Endothelial cell (in vitro differentiated cells): ENCODE results near the gene LCN10. TPM values are rescaled to one million over a fixed set of nuclear protein-coding genes. Genes with fewer than 3 reads are reported as not detected.
A peak's percentile ranks its signal among the peaks of the same experiment; 100 is the strongest.

Experiments
- DNase-seq: peaks from one replicate; pipeline ENCODE4 v3.0.0; 2021; ENCODE audit warnings: low spot score
- H3K27ac Mint-ChIP-seq: one replicate; pipeline ENCODE4 v1.8.0; 2021; ENCODE audit warnings: mixed read lengths, inconsistent platforms; ENCODE audit not compliant: unreplicated experiment
- H3K27me3 Mint-ChIP-seq: one replicate; pipeline ENCODE4 v1.8.0; 2021; ENCODE audit warnings: mild to moderate bottlenecking, moderate library complexity, mixed read lengths, inconsistent platforms; ENCODE audit not compliant: unreplicated experiment
- H3K36me3 Mint-ChIP-seq: one replicate; pipeline ENCODE4 v1.8.0; 2021; ENCODE audit warnings: mild to moderate bottlenecking, low read depth, mixed read lengths, inconsistent platforms; ENCODE audit not compliant: unreplicated experiment
- H3K4me1 Mint-ChIP-seq: one replicate; pipeline ENCODE4 v1.8.0; 2021; ENCODE audit warnings: mild to moderate bottlenecking, mixed read lengths, inconsistent platforms; ENCODE audit not compliant: unreplicated experiment
- H3K4me3 Mint-ChIP-seq: one replicate; pipeline ENCODE4 v1.8.0; 2021; ENCODE audit warnings: mild to moderate bottlenecking, mixed read lengths, inconsistent platforms; ENCODE audit not compliant: unreplicated experiment
- H3K9me3 Mint-ChIP-seq: one replicate; pipeline ENCODE4 v1.8.0; 2021; ENCODE audit warnings: mixed read lengths, inconsistent platforms; ENCODE audit not compliant: unreplicated experiment
- total RNA-seq: library from RNA; stranded (reverse); fragmentation: NEBNext Ultra II Directional; extraction: Animal tissue kit (Norgen Biotek cat#: 25700); gene quantifications from one replicate; pipeline ENCODE4 v1.2.1, GENCODE V29; 2021; ENCODE audit not compliant: unreplicated experiment
- TF ChIP-seq, protein P1 (sequence below): fragments of 200-600 bp; sonication (generic); IDR thresholded peaks from one replicate; pipeline ENCODE4 v1.5.0; 2021; ENCODE audit warnings: antibody characterized with exemption; ENCODE audit not compliant: unreplicated experiment

The LCN10 gene
- total RNA-seq, 1 donor from 2014 or later = not detected

DNA sequence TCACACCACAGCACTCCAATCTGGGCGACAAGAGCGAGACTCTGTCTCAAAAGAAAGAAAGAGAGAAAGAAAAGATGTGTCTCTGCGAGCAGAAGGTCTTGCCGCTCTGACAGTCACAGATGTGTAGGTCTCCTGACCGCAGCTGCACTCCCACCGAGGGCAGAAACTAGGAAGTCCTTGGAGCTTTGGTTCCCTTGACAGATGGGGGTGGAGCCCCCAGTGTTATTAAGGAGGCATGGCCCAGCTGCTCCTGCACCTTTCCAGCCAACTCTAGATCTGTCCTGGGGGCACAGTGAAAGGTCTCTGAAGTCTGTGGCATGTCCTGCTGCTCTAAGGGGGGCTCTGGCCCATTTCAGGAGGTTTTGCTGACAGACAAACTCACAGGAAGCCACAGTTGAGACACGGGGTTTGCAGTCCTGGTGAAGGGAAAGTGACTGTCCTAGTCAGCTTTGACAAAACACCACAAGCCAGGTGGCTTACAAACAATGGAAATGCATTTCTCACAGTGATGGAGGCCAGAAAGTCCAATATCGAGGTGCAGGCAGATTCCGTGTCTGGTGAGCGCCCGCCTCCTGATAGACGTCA, 39.4 kb downstream of the LCN10 start:
- TF ChIP-seq, protein P1, sequence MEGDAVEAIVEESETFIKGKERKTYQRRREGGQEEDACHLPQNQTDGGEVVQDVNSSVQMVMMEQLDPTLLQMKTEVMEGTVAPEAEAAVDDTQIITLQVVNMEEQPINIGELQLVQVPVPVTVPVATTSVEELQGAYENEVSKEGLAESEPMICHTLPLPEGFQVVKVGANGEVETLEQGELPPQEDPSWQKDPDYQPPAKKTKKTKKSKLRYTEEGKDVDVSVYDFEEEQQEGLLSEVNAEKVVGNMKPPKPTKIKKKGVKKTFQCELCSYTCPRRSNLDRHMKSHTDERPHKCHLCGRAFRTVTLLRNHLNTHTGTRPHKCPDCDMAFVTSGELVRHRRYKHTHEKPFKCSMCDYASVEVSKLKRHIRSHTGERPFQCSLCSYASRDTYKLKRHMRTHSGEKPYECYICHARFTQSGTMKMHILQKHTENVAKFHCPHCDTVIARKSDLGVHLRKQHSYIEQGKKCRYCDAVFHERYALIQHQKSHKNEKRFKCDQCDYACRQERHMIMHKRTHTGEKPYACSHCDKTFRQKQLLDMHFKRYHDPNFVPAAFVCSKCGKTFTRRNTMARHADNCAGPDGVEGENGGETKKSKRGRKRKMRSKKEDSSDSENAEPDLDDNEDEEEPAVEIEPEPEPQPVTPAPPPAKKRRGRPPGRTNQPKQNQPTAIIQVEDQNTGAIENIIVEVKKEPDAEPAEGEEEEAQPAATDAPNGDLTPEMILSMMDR = no peak
- Mint-ChIP-seq H3K4me1 (peaks cover 40% of the 10 kb centered on the region), H3K27ac (no peak overlapping the region), H3K27me3 (peaks cover 16% of the 10 kb centered on the region), H3K9me3 (no peaks in the 10 kb centered on the region), H3K36me3 (peaks cover 6% of the 10 kb centered on the region), H3K4me3 (no peak overlapping the region)
- no peak for DNase-seq

DNA sequence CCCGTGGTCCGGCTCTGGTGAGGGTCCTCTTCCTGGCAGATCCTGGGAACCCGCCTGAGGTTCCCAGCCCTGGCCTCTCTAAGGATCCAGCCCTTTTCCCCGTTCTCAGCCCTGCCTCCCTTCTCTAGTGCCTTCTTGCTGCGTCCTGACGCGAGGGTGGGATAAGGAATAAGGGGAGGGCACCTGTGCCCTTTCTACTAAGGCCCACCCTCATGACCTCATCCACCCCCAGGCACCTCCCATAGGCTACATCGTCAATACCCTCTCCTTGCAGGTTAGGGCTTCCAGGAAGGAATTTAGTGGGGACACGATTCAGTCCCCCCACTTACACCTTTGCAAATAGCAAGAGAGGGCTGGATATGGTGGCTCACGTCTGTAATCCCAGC, 41.1 kb downstream of the LCN10 start:
- H3K4me1 Mint-ChIP-seq = peaks cover 40% of the 10 kb centered on the region
- no peaks in the 10 kb centered on the region for H3K9me3 Mint-ChIP-seq
- H3K27ac Mint-ChIP-seq = peak overlapping the region; percentile 84
- peaks cover 6% of the 10 kb centered on the region for H3K36me3 Mint-ChIP-seq
- TF ChIP-seq, protein P1 = no peak
- DNase-seq = peak; percentile 61
- H3K27me3 Mint-ChIP-seq = peaks cover 19% of the 10 kb centered on the region
- H3K4me3 Mint-ChIP-seq = no peak overlapping the region

DNA sequence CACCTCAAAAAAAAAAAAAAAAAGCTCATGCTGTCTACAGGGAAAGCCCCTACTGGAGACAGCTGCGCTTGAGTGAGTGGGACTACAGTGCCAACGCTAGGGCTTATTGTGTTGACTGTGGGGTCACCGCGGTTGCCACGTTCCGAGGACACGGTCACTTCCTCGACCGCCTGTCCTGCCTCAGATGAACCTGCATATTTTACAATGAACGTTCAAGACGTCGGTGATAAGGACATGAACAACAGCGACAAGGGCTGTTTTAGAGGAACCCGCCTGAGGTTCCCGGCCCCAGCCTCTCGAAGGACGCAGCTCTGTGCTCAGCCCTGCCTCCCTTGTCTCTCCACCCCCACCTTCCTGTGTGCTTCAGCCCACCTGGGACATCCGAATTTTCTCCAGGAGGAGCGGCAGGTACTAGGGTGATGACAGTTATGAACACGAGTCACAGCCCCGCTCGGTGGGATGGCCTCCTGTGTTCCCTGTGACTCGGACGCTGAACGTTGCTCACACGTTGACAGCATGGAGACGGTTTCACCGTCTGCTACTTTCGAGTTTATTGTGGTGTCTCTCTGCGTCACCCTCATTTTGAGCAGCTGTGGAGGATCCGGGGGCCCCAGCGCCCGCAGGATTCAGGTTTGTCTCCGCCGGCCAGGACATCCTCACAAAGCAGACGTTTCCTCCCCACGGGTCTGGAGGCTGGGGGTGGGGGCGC, 41.6 kb downstream of the LCN10 start:
- TF ChIP-seq, protein P1 = no peak
- H3K4me1 Mint-ChIP-seq = peaks cover 40% of the 10 kb centered on the region
- H3K27me3 Mint-ChIP-seq = peaks cover 19% of the 10 kb centered on the region
- peaks cover 6% of the 10 kb centered on the region for H3K36me3 Mint-ChIP-seq
- H3K27ac Mint-ChIP-seq = peak overlapping the region; percentile 84
- no peaks in the 10 kb centered on the region for H3K9me3 Mint-ChIP-seq
- peak; percentile 11 for DNase-seq
- H3K4me3 Mint-ChIP-seq = no peak overlapping the region

DNA sequence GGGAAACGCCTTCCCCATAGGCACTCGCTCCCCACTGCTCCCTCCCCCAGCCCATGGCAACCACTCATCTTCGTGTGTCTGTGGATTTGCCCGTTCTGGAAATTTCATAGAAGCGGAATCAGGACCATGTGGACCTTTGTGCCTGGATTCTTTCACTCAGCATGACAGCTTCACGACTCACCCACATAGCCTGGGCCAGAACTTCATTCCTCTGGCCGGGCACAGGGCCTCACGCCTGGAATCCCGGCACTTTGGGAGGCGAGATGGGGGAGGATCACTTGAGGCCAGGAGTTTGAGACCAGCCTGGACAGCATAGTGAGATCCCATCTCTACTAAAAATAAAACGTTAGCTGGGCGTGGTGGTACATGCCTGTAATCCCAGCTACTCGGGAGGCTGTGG, 42.4 kb downstream of the LCN10 start:
- TF ChIP-seq, protein P1 = no peak
- Mint-ChIP-seq H3K27me3 (peaks cover 13% of the 10 kb centered on the region), H3K4me1 (peaks cover 35% of the 10 kb centered on the region), H3K36me3 (no peaks in the 10 kb centered on the region), H3K27ac (peak overlapping the region; percentile 72), H3K4me3 (peak overlapping the region; percentile 76), H3K9me3 (no peaks in the 10 kb centered on the region)
- DNase-seq = no peak

DNA sequence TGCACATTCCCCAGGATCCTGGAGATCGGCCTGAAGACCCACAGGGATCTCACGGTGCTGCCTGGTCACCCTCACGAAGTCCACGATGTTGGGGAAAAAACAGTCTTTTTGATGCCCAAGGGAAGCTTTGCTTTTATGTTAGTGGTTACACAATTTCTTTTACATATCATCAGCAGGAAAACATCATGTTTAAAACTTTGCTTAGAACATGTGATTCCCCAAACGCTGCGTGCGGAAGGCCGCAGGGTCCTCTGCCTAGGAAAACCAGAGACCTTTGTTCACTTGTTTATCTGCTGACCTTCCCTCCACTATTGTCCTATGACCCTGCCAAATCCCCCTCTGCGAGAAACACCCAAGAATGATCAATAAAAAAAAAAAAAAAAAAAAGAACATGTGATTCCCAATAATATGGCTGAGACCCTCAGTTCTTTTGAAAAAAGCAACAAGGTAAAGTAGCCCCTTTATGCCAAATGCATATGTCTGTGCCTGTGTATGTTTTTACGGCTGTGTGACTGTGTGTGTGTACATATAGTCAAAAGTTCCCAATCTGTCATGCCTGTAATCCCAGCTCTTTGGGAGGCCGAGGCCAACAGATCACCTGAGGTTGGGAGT, 44.0 kb downstream of the LCN10 start:
- no peak for DNase-seq
- peaks cover 8% of the 10 kb centered on the region for H3K27me3 Mint-ChIP-seq
- peak overlapping the region; percentile 22 for H3K27ac Mint-ChIP-seq
- H3K9me3 Mint-ChIP-seq = no peaks in the 10 kb centered on the region
- peaks cover 34% of the 10 kb centered on the region for H3K4me1 Mint-ChIP-seq
- TF ChIP-seq, protein P1 = no peak
- peak overlapping the region; percentile 16 for H3K4me3 Mint-ChIP-seq
- no peaks in the 10 kb centered on the region for H3K36me3 Mint-ChIP-seq
